ENCODE results near the gene EIF1AY.
"Not testable (repeated sequence)": the region's sequence is repeated elsewhere in the genome, so short reads cannot be mapped to it uniquely, and the experiment has no call there.

Gene EIF1AY, protein sequence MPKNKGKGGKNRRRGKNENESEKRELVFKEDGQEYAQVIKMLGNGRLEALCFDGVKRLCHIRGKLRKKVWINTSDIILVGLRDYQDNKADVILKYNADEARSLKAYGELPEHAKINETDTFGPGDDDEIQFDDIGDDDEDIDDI

DNA sequence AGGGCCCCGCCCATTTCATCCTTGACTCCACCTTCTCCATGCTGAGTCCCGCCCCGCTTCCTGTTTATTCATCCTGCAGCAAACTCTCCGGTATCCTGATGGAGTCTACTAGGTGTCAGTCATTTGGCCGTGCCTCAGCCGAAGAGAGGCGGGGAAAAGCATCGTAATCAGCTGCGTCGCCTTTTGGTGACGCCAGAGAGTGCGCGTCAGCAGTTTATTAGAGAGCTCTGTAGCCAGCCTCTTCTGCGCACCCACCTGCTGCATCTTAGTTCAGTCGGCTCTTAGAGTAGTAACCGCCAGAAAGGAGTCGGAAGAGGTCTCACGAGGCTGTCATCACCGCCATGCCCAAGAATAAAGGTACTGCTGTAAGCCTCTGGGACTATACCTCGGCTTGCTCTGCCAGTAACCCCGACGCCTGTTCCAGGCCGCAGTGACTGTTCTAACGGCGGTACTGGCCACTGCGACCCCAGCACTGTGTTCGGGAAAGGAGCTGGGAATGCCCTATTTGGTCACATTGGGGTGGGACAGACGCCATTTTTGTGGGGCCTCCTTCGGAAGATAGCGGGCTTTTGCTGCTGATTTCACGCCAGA, at the start of gene EIF1AY:
Gene EIF1AY (plus strand): TSS at position 246 of the 591 bp plus-strand sequence. CDS start 96 bp downstream, at position 342.
- DNase-seq = no peak

DNA sequence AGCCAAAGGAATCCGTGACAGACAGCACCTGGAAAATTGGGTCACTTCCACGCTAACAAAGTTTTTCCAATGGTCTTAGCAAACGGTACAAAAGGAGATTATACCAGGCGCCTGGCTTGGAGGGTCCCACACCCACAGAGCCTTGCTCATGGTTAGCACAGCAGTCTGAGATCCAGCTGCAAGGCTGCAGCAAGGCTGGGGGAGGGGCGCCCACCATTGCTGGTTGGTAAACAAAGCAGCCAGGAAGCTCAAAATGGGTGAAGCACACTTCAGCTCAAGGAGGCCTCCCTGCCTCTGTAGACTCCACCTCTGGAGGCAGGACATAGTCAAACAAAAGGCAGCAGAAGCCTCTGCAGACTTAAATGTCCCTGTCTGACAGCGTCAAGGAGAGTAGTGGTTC, 47.1 kb upstream of the EIF1AY start:
- no peak for DNase-seq

DNA sequence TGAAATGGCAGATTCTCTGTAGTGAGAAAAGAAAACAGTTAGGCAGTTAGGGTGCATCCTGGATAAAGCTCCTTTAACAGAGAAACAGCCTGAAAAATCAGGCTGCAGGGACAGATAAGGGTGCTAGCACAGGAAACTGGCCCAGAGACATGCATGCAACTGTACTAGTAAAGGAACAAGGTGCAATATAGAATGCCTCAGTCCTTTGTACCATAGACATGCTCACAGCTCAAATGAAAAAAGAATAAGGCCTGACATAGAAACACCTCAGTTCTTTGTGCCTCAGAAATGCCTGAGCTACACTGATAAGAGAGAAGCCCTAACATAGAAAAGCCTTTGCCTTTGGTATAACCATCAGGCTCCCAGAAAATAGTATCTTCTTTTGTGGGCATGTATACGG, 37.4 kb upstream of the EIF1AY start:
- no peak for DNase-seq

DNA sequence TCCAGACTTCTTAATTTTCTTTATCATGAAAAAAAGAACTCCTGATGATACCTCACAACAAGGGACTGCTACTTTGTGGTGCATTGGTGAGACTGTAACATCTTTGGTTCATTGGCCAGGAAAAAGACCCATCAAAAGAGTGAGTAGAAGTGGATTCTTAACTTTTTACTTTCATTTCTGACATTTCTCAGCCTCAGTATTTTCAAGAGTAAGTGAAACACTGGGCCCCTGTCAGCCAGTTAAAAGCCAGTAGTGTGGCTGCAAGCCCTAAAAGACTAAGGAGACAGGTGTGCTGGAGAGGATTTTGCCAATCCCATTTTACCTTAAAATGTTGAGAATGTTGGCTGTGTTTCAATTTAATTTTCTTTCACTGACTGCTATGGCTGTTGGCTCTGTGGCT, 36.6 kb upstream of the EIF1AY start:
- no peak for DNase-seq

DNA sequence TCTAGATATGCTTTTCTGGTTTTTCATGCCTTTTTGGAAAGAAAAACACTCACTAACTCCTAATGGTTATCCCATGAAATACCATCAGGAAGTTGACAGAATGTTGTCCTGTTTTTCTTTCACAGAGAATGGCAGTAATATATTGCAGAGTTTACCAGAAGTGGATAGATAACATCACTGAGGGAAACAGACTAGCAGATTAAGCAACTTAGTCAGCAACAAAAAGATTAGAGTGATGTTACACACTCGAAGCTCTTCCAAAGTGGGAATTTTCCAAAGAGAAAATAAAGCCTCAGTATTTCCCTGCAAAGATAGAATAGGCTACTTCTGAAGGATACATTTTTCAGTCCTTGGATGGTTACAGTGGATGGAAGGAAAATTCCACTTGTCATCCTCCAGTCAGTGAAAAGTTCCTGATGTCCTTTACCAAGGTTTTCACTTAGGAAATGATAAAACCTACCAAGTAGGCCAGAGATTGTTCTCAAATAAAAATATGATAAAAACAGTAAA, 31.1 kb upstream of the EIF1AY start:
- DNase-seq = no peak

DNA sequence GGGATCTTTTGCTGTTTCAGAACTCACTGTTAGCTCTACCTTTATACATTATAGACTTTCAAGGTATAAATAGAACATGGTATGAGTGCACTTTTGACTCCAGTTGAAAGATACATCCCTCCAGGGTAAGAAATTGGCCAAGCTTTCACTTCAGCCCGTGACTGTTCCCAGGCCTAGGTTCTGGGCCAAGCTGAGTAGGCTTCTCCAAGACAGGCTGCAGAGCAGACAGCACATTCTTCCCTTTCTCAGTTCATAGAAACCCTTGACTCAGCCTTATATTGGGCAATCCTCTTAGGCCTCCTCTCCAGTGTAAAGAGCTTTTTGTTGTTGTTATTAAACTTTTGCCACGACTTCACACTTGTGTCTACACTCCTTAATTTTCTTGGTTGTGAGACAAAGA, 29.5 kb upstream of the EIF1AY start:
- no peak for DNase-seq

DNA sequence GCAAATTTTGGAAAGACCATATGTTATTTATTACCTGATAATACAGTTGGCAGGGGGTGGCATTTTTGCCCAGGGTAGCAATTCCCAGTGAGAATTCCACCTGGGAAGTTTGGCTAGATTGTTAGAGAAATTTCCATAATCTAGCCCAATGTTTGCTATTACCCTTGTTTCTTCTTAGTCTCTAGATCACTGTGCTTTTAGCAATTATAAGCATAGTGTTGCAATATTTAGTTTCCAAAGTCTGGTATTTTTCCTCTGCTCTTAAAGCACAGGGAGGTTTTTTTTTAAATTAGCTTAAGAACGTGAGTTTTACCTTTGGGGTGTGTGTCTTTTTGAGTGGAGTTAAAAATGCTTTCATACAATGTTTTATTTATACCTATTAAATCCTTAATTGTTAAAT, 26.3 kb upstream of the EIF1AY start:
- DNase-seq = no peak

DNA sequence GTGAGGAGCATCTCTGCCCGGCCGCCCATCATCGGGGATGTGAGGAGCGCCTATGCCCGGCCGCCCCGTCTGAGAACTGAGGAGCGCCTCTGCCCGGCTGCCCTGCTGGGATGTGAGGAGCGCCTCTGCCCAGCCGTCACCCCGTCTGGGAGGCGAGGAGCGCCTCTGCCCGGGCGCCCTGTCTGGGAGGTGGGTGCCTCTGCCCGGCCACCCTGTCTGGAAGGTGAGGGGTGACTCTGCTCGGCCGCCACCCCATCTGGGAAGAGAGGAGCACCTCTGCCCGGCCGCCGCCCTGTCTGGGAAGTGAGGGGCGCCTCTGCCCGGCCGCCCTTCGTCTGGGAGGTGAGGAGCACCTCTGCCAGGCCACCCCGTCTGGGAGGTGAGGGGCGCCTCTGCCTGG, 23.7 kb upstream of the EIF1AY start:
- DNase-seq = no peak

DNA sequence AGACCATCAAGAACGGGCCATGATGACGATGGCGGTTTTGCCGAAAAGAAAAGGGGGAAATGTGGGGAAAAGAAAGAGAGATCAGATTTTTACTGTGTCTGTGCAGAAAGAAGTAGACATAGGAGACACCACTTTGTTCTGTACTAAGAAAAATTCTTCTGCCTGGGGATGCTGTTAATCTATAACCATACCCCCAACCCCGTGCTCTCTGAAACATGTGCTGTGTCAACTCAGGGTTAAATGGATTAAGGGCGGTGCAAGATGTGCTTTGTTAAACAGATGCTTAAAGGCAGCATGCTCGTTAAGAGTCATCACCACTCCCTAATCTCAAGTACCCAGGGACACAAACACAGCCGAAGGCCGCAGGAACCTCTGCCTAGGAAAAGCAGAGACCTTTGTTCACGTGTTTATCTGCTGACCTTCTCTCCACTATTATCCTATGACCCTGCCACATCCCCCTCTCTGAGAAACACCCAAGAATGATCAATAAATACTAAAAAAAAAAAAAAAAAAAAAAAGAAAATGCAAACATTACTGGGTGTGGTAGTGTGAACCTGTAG, 22.7 kb upstream of the EIF1AY start:
- DNase-seq = not testable (repeated sequence)

DNA sequence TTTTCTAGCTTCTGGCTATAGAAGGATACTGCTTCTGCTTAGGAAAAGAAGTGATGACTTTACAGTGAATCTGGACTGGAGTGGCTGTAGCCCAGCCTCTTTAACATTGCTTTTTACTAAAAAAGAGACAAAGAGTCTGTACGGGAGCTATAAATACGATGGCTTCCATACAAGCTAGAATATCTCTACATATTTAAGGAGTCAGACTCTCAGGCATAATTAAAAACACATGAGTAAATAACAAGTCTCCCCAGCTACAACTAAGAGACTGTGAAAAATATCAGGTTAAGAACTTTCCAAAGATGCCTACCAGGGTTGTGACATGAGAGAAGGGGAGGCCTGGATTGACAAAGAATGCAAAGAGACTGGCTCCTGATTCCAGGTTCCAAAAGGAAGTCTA, 19.8 kb upstream of the EIF1AY start:
- DNase-seq = no peak

DNA sequence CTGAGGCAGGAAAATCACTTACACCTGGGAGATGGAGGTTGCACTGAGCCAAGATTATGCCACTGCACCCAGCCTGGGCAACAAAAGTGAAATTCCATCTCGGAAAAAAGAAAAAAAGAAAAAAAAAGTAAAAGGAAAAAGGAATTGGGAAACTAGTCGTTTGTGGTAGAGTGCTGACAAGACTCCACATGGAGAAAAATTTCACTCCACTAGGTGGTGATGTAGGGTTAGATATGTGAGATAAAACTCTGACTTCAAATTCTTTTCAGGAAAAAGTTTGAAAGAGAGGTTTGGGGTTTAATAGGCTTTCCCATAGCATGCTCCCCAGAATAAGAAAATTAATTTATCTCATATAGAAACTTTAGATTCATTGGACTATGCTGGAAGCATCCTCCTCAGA, 16.9 kb upstream of the EIF1AY start:
- no peak for DNase-seq

DNA sequence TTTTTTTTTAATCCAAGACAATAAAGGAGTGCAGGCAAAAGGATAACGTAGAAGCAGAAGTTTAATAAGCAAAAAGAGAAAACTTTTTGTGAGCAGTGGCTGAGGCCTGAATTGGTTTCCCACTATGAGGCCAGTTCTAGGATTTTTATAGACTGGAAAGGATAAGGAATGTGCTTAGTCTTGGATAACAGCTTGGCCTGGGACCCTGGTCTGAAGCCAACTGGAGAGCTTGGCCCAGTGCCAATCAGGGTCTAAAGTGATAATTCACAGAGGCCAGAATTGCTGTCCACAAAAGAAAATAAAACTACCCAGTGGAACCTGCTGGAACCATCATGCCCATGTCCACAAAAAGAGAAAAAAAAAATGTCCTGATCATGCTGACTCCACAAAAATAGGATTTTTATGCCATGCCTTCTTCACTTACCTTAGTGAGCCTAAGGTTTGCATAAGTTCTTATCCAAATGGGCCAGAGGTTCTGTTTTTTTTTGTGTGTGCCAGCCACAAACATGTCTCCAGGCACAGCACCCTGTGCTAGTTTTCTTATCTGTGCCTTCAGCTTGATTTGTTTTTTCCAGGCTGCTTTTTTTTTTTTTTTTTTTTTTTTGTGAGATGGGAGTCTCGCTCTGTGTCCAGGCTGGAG, 15.6 kb upstream of the EIF1AY start:
- DNase-seq = no peak

DNA sequence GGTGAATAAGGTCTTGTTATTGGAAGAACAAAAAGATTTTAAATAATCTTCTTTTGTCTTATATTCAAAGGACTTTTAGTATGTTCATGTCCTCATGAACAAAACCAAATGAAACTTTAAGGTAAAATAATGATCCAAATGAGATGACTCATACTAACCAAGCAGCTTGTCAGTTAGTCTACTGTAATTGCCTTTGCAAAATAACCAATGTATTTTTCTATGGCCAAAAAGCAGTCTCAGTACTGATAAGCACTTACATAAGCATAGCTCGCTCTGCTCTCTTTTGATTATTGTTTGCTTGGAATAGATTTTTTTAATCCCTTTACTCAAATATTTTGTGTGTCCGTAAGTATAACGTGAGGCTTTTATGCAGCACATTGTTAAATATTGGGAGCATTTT, 4.3 kb upstream of the EIF1AY start:
- DNase-seq = no peak

DNA sequence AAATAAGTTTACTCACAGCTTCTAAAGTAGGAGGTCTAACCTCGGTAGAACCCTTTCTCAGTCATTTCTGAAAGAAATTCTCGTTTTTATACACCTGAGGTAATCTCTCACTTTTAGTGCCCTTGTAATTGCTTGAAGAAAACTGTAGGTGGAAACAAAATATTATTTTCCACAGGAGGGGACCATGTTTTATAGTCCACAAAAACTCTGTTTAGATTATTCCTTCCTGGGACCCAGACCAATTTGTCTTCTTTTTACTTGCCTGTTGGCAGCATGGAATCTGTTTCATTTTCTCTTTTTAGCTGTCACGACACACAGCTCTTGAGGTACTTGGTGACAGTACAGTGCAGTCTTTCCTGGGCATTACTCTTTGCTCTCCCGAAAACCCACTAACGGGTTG, 930 bp downstream of the EIF1AY start:
- DNase-seq = no peak

DNA sequence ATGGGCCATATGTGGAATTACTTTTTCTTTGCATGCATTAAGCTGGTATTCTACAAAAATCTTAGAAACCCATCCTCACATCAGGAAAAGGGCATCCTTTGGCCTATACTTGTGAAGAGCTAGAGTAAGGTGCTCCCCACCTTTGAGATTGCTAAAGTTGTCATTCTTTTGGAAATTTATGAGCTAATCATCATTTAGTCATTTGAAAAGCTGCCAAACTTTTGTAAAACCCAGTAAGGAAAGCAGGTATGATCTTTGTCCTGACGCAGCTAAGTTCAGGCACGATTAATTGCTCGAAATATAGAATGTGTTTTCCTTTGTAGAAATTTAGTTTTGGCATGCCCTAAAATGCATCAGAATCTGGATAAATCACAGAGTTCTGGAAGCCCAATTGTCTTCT, 2.6 kb downstream of the EIF1AY start:
- no peak for DNase-seq

DNA sequence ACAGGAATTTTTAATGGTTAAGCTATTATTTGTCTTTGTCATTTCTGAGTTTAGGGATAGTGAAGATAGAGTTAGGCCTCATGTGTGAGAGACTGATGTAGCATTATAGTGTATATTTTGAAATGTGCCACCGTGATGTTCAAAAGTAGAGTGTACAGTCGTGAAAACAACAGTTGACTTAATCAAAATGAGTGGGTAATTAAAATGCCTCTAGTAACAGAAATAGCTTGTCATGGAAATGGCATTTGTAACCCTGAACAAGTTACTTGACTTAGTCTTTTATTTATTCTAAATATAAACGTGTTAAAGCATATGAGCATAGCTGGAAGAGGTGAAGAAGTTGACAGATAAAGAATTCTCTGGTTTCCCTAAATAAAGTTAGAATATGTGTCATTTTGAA, 6.1 kb downstream of the EIF1AY start:
- no peak for DNase-seq

DNA sequence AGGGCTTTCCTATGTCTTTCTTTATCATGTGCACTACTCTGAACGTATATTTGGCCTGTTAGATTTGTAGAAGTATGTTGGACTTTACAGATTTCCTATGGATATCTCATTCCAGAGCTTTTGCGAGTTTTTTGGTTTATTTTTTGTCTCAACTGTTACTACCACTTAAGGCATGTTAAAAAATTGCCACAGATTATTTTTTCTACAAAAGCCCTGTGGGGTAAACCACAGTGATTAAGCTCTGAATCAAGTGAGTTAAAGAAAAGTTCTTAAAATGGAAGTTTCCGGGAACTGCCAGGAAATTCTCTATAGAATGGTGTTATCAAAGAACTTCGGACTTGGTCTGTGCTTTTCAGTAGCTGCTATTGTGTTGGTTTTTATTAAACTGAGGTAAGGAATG, 10.6 kb downstream of the EIF1AY start:
- no peak for DNase-seq
